A549 (cell line): ENCODE data around the gene NAGPA. TPM values are rescaled to one million over a fixed set of nuclear protein-coding genes. Genes with fewer than 3 reads are reported as not detected.
A peak's percentile ranks its signal among the peaks of the same experiment; 100 is the strongest.

ENCODE experiments used
- ATAC-seq, 2 experiments: fragments of 200-7000 bp in 1 of 2; fragments of >200 bp in 1 of 2; cut with Nextera tagmentation in 1 of 2; cut with Tn5 transposase in 1 of 2; 3 replicates each; pipeline versions ENCODE4 v1.8.0 to v1.9.1; 2018 to 2020; ENCODE audit warnings: mild to moderate bottlenecking in 1 of 2, moderate library complexity in 1 of 2
- CTCF ChIA-PET: fragments of 300-600 bp; sonication (Branson Sonifier 250); formaldehyde crosslinking; extraction: SDS; loops from one replicate; lab custom pipeline; 2021; ENCODE audit warnings: antibody characterized with exemption, inconsistent platforms; lab: Yijun Ruan, JAX
- POLR2A ChIA-PET: fragments of 350-600 bp; formaldehyde crosslinking; extraction: SDS; loops from one replicate; lab custom pipeline; 2021; ENCODE audit warnings: antibody characterized with exemption, inconsistent platforms; lab: Yijun Ruan, JAX
- DNase-seq, 2 experiments: peaks; one replicate each; pipeline versions ENCODE4 v3.0.0 to v3.0.0-alpha.2; 2011 to 2016; ENCODE audit warnings: low read depth in 1 of 2, low spot score in 1 of 2
- FAIRE-seq: peaks from 2 replicates; lab custom pipeline; 2011; peaks lifted over from hg19 to GRCh38; lab: Jason Lieb, UNC
- H3K27ac ChIP-seq, 2 experiments: fragments of >200 bp; sonication (Bioruptor Twin); formaldehyde crosslinking; 3 replicates each; pipeline ENCODE4 v1.5.1; 2016 to 2017
- H3K4me1 ChIP-seq: fragments of >200 bp; sonication (Bioruptor Twin); formaldehyde crosslinking; 3 replicates; pipeline ENCODE4 v1.6.1; 2016
- H3K4me2 ChIP-seq: fragments of >200 bp; sonication (Bioruptor Twin); formaldehyde crosslinking; 3 replicates; pipeline ENCODE4 v1.6.1; 2016
- H3K4me3 ChIP-seq: fragments of >200 bp; sonication (Bioruptor Twin); formaldehyde crosslinking; 3 replicates; pipeline ENCODE4 v1.5.1; 2016
- H3K9me3 ChIP-seq: fragments of >200 bp; sonication (Bioruptor Twin); formaldehyde crosslinking; 3 replicates; pipeline ENCODE4 v1.6.1; 2016
- CBX8 ChIP-seq: fragments of 200-600 bp; sonication (generic); IDR thresholded peaks from 2 replicates; pipeline ENCODE4 v1.6.1; 2016
- CEBPB ChIP-seq, 2 experiments: fragments of >200 bp in 1 of 2; sonication (Bioruptor Twin) in 1 of 2; formaldehyde crosslinking in 1 of 2; IDR thresholded peaks; 2 replicates each; pipeline ENCODE4 v1.6.1; 2012 to 2016
- CTCF ChIP-seq: fragments of >200 bp; sonication (Bioruptor Twin); formaldehyde crosslinking; IDR thresholded peaks from 3 replicates; pipeline ENCODE4 v1.5.1; 2016
- GATA3 ChIP-seq: IDR thresholded peaks from 2 replicates; pipeline ENCODE4 v1.6.1; 2012; ENCODE audit warnings: borderline replicate concordance
- JUNB ChIP-seq: fragments of >200 bp; sonication (Bioruptor Twin); formaldehyde crosslinking; IDR thresholded peaks from 2 replicates; pipeline ENCODE4 v1.6.1; 2016
- KDM5A ChIP-seq: fragments of 200-600 bp; sonication (generic); IDR thresholded peaks from 2 replicates; pipeline ENCODE4 v1.6.1; 2016; ENCODE audit warnings: antibody characterized with exemption, mild to moderate bottlenecking
- MYC ChIP-seq: IDR thresholded peaks from 2 replicates; pipeline ENCODE4 v1.6.1; 2012; ENCODE audit warnings: mild to moderate bottlenecking, inconsistent platforms, low read length, improper control_type of control experiment, borderline replicate concordance
- NFE2L2 ChIP-seq: fragments of 150-350 bp; conservative IDR thresholded peaks from 2 replicates; pipeline ENCODE4 v1.6.1; 2014; ENCODE audit warnings: low read length
- NPAS2 ChIP-seq: fragments of 250-450 bp; sonication (Bioruptor Pico); IDR thresholded peaks from 2 replicates; pipeline ENCODE4 v1.8.0; 2022; ENCODE audit warnings: mild to moderate bottlenecking, moderate library complexity, borderline replicate concordance
- PHF8 ChIP-seq: fragments of 200-600 bp; sonication (generic); IDR thresholded peaks from 2 replicates; pipeline ENCODE4 v1.6.1; 2016; ENCODE audit warnings: low read depth, mild to moderate bottlenecking, antibody characterized with exemption, moderate library complexity, borderline replicate concordance
- POLR2AphosphoS2 ChIP-seq: conservative IDR thresholded peaks from 2 replicates; pipeline ENCODE4 v1.6.1; 2012; ENCODE audit warnings: low read length, improper control_type of control experiment, inconsistent platforms
- RAD21 ChIP-seq, 2 experiments: fragments of >200 bp in 1 of 2; sonication (Bioruptor Twin) in 1 of 2; formaldehyde crosslinking in 1 of 2; IDR thresholded peaks in 1 of 2; conservative IDR thresholded peaks in 1 of 2; 2 replicates in 1 of 2; 3 replicates in 1 of 2; pipeline ENCODE4 v1.6.1; 2012 to 2018; ENCODE audit warnings: inconsistent platforms in 1 of 2
- ZFP36 ChIP-seq: fragments of 450-650 bp; IDR thresholded peaks from 2 replicates; pipeline ENCODE4 v1.6.1; 2014; ENCODE audit warnings: borderline replicate concordance; ENCODE audit not compliant: partially characterized antibody
- ZSCAN20 ChIP-seq: fragments of 250-450 bp; sonication (Bioruptor Pico); IDR thresholded peaks from 2 replicates; pipeline ENCODE4 v1.8.0; 2022; ENCODE audit warnings: mild to moderate bottlenecking, moderate library complexity
- WGBS: methylation state at CpG from one replicate; pipeline ENCODE4 v1.1.6; 2017; ENCODE audit errors: missing lambda C conversion rate; 5-methylcytosine and 5-hydroxymethylcytosine counted together
- polyA plus RNA-seq, 4 experiments: library from polyadenylated mRNA; depleted of rRNA in 3 of 4; stranded (reverse); fragments of >200 nt; fragmentation: RNase III in 1 of 4; extraction: RNeasy Plus Mini Kit Qiagen cat#74134 plus additional on column Dnase treatment in 1 of 4; gene quantifications; 2 replicates in 3 of 4; 3 replicates in 1 of 4; pipeline ENCODE4 v1.2.3, GENCODE V29; 2011 to 2017
- TF ChIP-seq, protein P1 (sequence below): IDR thresholded peaks from 2 replicates; pipeline ENCODE4 v1.6.1; 2012

Gene NAGPA
- polyA plus RNA-seq, 2 of the 4 experiments (the other 2 are of a cell fraction) = 6.5 to 17.3 TPM

GRCh38 chr16:5065326-5065725 lies 31.6 kb upstream of the NAGPA start:
- H3K4me2 ChIP-seq = no peak overlapping the region
- POLR2A ChIA-PET = no interaction called here
- DNase-seq (no peak), ATAC-seq (peak in 1 of 2 experiments; percentile 17; a peak in 3 of 6 replicates), FAIRE-seq (no peak)
- TF ChIP-seq CEBPB (IDR thresholded peaks at IDR 0.05) = peak; percentile 30 to 75; a peak in 2 of 4 replicates
- TF ChIP-seq NFE2L2 = no peak
- H3K9me3 ChIP-seq = no peaks in the 10 kb centered on the region
- H3K4me1 ChIP-seq = peaks cover 6% of the 10 kb centered on the region; the same call in 1 of the 3 replicates
- H3K4me3 ChIP-seq = no peak overlapping the region
- H3K27ac ChIP-seq = no peak overlapping the region
- WGBS = 29% methylated on average over 8 of the region's 8 CpGs
- CTCF ChIA-PET = no interaction called here

- ChIA-PET POLR2A (interaction anchor here (0.5 kb wide), 1 partner anchor 449 kb away, joined by 3 read pairs; no protein-coding TSS in a partner anchor), CTCF (interaction anchor here (0.8 to 1.9 kb wide), 3 partner anchors 12 to 515 kb away, joined by 3 to 6 read pairs (median 3); no protein-coding TSS in a partner anchor)
- no peak; a peak in 1 of 6 replicates for ATAC-seq
- TF ChIP-seq KDM5A = no peak
- TF ChIP-seq CTCF = no peak
- no peak for TF ChIP-seq JUNB
- TF ChIP-seq, protein P1, sequence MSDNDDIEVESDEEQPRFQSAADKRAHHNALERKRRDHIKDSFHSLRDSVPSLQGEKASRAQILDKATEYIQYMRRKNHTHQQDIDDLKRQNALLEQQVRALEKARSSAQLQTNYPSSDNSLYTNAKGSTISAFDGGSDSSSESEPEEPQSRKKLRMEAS = no peak
- TF ChIP-seq POLR2AphosphoS2 = no peak
- TF ChIP-seq GATA3 = no peak
- no peak for TF ChIP-seq PHF8
- TF ChIP-seq CBX8 = no peak
- H3K4me3 ChIP-seq = no peak overlapping the region
- H3K4me2 ChIP-seq = no peak overlapping the region
- H3K4me1 ChIP-seq = peaks cover 6% of the 10 kb centered on the region; the same call in 1 of the 3 replicates
- no peak for FAIRE-seq
- no peak overlapping the region for H3K27ac ChIP-seq
- no peak for DNase-seq
- 40% methylated on average over 7 of the region's 7 CpGs for WGBS
- H3K9me3 ChIP-seq = no peaks in the 10 kb centered on the region
Observed at GRCh38 chr16:5064915-5065314, 31.2 kb upstream of the NAGPA start.

DNA sequence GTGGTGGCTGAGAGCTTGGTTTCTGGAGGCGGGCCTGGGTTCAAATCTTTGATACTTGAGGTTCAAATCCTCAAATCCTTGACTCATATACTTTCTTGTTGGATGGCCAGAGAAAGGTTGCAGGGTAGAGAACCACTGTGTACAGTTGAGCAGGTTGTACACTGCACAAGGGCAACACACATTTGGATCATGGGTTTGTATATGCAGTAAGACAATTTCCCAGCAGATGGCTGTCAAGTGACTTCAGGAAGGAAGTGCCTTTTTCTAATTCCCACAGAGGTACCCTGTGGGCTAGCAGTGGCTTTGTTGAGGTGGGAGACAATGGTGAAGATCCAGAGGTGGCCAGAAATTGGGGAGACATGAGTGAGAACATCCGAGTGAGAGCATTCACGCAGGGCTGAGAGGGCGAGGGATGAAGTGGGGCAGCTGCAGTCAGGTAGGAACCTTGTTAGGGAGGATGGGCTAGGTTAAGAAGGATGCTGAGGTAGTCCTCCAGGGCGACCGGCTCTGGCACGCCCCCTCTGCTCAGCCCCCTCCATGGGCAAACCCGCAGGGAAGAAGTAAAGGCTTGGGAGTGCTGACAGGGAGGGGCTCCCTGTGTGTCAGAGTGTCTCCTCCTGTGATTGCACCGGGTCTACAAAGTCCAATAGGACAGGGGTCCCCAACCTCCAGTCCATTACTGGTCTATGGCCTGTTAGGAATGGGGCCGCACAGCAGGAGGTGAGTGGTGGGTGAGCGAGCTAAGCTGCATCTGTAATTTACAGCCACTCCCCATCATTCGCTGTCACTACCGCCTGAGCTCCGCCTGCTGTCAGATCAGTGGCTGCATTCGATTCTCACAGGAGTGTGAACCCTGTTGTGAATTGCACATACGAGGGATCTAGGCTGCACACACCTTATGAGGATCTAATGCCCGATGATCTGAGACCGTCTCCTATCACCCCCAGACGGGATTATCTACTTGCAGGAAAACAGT lies 29.3 kb upstream of the NAGPA start:
- 34% methylated on average over 19 of the region's 19 CpGs for WGBS
- ATAC-seq = peak; percentile 46 to 60; a peak in 5 of 6 replicates
- peaks cover 6% of the 10 kb centered on the region; the same call in 1 of the 3 replicates for H3K4me1 ChIP-seq
- no peak overlapping the region for H3K27ac ChIP-seq
- H3K4me2 ChIP-seq = no peak overlapping the region
- FAIRE-seq = no peak
- H3K9me3 ChIP-seq = no peaks in the 10 kb centered on the region
- DNase-seq = peak in 1 of 2 experiments; percentile 31
- ChIA-PET CTCF (interaction anchor here (0.8 to 2.2 kb wide), 7 partner anchors 9 to 41 kb away, joined by 3 to 6 read pairs (median 4); no protein-coding TSS in a partner anchor), POLR2A (no interaction called here)
- no peak overlapping the region for H3K4me3 ChIP-seq
- no peak for TF ChIP-seq MYC
- TF ChIP-seq RAD21 (conservative IDR thresholded peaks at IDR 0.05 in 1 of 2, IDR thresholded peaks at IDR 0.05 in 1 of 2) = peak in 1 of 2 experiments; percentile 27; a peak in 1 of 5 replicates

DNA sequence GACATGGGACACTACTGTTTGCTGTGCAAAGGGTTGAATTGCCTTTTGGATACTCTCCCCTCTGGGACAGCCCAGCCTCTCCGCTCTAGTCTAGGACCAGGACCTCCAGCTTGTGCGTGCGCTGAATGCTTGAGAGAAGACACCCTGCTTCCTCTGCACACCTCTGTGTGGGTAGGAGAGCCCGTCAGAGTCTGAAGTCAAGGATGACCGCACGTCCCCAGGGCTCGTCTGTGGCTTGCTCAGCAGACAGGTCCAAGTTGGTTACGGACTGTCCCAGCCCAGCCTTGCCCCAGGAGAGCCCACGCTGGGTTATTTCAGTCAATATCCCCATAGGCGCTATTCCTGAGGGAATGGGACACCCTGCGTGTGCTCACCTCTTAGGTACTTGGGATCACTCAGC lies 28.3 kb upstream of the NAGPA start:
- 0 out of 6 replicates have a peak, but pooled peaks of 1 of the 2 experiments have one; percentile 26 for ATAC-seq
- Histone ChIP-seq H3K9me3 (no peaks in the 10 kb centered on the region), H3K4me2 (no peak overlapping the region), H3K27ac (no peak overlapping the region)
- POLR2A ChIA-PET = no interaction called here
- DNase-seq = no peak
- FAIRE-seq = no peak
- WGBS = 60% methylated on average over 9 of the region's 11 CpGs
- TF ChIP-seq NPAS2 (CRISPR knock-in tag) = no peak
- TF ChIP-seq ZSCAN20 (CRISPR knock-in tag) = no peak
- no peak for TF ChIP-seq CTCF
- TF ChIP-seq ZFP36 = no peak
- TF ChIP-seq, all 56 proteins: peak for 0
- CTCF ChIA-PET = interaction anchor here (0.6 to 2.2 kb wide), 5 partner anchors 9 to 40 kb away, joined by 3 to 5 read pairs (median 4); no protein-coding TSS in a partner anchor
- Histone ChIP-seq H3K4me1 (peaks cover 6% of the 10 kb centered on the region; the same call in 1 of the 3 replicates), H3K4me3 (no peak overlapping the region)
